GM18873 (cell line): ENCODE measurements around the gene YPEL3.
A peak's percentile ranks its signal among the peaks of the same experiment; 100 is the strongest.

Source experiments
- ATAC-seq: cut with Tn5 transposase; IDR thresholded peaks from one replicate; pipeline ENCODE4 v1.9.1; 2021; ENCODE audit warnings: mild to moderate bottlenecking, moderate library complexity, moderate number of reproducible peaks; ENCODE audit not compliant: unreplicated experiment, low FRiP score

Gene YPEL3

GRCh38 chr16:30075503-30076275 is 20.3 kb downstream of the YPEL3 start, which contains the start of gene PPP4C:
PPP4C (plus strand) TSS chr16:30075994; CDS start chr16:30076378, 384 bp downstream.
- ATAC-seq, result no peak

- no peak for ATAC-seq
Measured at GRCh38 chr16:30070490-30070889, 25.5 kb downstream of the YPEL3 start.

GRCh38 chr16:30069611-30070462 is 26.2 kb downstream of the YPEL3 start:
- no peak for ATAC-seq

- ATAC-seq, result no peak
Measured at GRCh38 chr16:30068750-30069610, 27.0 kb downstream of the YPEL3 start.

- ATAC-seq, result no peak
Measured at GRCh38 chr16:30068333-30068732, 27.7 kb downstream of the YPEL3 start.

GRCh38 chr16:30067584-30067916 is 28.5 kb downstream of the YPEL3 start:
- no peak for ATAC-seq

GRCh38 chr16:30066761-30067583 is 29.0 kb downstream of the YPEL3 start:
- ATAC-seq, result no peak

GRCh38 chr16:30065943-30066760 is 29.9 kb downstream of the YPEL3 start:
- peak; percentile 6 for ATAC-seq

GRCh38 chr16:30065102-30065942 is 30.7 kb downstream of the YPEL3 start, which contains the start of gene ALDOA:
ALDOA (plus strand) TSS chr16:30065760; CDS start chr16:30066898, 1,138 bp downstream.
- peak; percentile 65 for ATAC-seq

- no peak for ATAC-seq
Measured at GRCh38 chr16:30064729-30065101, 31.3 kb downstream of the YPEL3 start.

- ATAC-seq, result no peak
Measured at GRCh38 chr16:30063893-30064728, 31.9 kb downstream of the YPEL3 start.

GRCh38 chr16:30063278-30063892 is 32.6 kb downstream of the YPEL3 start:
- no peak for ATAC-seq

- no peak for ATAC-seq
Measured at GRCh38 chr16:30060836-30061554, 35.0 kb downstream of the YPEL3 start.

GRCh38 chr16:30060346-30060745 is 35.7 kb downstream of the YPEL3 start:
- ATAC-seq, result no peak

- ATAC-seq, result no peak
Measured at GRCh38 chr16:30054959-30055553, 41.0 kb downstream of the YPEL3 start.

- no peak for ATAC-seq
Measured at GRCh38 chr16:30054451-30054850, 41.6 kb downstream of the YPEL3 start.
